ENCODE results near the gene ATP12A. TPM values are rescaled to one million over a fixed set of nuclear protein-coding genes. Genes with fewer than 3 reads are reported as not detected.

Gene ATP12A
- polyA plus RNA-seq, 2 of the 4 experiments (the other 2 are of a cell fraction) = not detected

DNA sequence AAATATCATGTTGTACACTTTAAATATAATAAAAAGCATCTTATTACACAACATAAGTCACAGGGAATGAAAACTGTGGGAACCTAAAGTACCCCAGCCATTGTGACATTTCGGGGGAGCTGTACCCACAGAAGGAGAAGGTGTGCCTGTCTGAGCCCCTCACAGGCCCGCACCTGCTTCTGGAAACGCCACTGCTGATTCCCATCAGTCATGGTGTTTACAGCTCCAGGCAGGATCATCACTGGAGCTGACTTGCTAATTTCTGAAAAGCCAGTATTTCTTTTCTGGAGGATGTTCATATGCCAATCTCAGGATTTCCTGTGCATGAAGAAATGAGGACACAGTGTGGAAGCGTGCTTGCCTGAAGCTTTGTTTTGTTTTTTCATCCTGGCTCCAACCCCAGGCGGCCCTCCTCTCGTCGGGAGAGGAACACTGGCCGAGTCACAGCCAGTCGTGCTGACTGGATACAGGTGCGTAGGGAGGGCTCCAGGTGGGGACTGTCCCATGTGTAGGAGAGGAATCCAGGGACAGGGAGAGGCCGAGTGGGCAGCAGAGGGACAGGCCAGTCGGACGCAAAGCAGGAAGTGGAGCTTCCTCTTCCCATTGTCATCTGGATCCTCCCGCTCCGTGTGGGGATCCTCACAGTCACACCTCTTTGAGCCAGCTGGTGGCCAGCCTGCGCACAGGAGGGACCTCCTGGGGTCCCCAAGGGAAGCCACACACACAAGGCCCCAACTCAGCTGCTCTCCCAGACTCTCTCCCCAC, 4.2 kb upstream of the ATP12A start:
- Histone ChIP-seq H3K4me3 (no peak overlapping the region), H3K9me3 (no peaks in the 10 kb centered on the region), H3K4me1 (0 out of 3 replicates have a peak, but pooled peaks cover 2% of the 10 kb centered on the region), H3K27ac (no peak overlapping the region), H3K4me2 (no peak overlapping the region)
- FAIRE-seq = no peak
- POLR2A ChIA-PET = no interaction called here
- CTCF ChIA-PET = interaction anchor here (0.6 to 1.7 kb wide), 2 partner anchors 9 to 22 kb away, joined by 3 to 5 read pairs; no protein-coding TSS in a partner anchor
- ATAC-seq = no peak
- TF ChIP-seq MAFK (IDR thresholded peaks at IDR 0.05; ENCODE audit: partially characterized antibody) (no peak), JUN (IDR thresholded peaks at IDR 0.05) (no peak), SREBF2 (IDR thresholded peaks at IDR 0.05) (no peak), JUNB (IDR thresholded peaks at IDR 0.05) (no peak), HOXB13 (CRISPR knock-in tag; IDR thresholded peaks at IDR 0.05; ENCODE audit: low read depth) (no peak), POLR2A (IDR thresholded peaks at IDR 0.05; ENCODE audit: low read length) (no peak), TP53 (CRISPR knock-in tag; IDR thresholded peaks at IDR 0.05) (no peak)
- TF ChIP-seq, protein P1, sequence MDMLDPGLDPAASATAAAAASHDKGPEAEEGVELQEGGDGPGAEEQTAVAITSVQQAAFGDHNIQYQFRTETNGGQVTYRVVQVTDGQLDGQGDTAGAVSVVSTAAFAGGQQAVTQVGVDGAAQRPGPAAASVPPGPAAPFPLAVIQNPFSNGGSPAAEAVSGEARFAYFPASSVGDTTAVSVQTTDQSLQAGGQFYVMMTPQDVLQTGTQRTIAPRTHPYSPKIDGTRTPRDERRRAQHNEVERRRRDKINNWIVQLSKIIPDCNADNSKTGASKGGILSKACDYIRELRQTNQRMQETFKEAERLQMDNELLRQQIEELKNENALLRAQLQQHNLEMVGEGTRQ (IDR thresholded peaks at IDR 0.05) = no peak
- TF ChIP-seq, protein P2, sequence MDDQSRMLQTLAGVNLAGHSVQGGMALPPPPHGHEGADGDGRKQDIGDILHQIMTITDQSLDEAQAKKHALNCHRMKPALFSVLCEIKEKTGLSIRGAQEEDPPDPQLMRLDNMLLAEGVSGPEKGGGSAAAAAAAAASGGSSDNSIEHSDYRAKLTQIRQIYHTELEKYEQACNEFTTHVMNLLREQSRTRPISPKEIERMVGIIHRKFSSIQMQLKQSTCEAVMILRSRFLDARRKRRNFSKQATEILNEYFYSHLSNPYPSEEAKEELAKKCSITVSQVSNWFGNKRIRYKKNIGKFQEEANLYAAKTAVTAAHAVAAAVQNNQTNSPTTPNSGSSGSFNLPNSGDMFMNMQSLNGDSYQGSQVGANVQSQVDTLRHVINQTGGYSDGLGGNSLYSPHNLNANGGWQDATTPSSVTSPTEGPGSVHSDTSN (IDR thresholded peaks at IDR 0.05) = no peak
- DNase-seq (ENCODE audit: low read depth in 1 of 2, low spot score in 1 of 2) = no peak
- WGBS (ENCODE audit: missing lambda C conversion rate) = 69% methylated on average over 12 of the region's 16 CpGs

DNA sequence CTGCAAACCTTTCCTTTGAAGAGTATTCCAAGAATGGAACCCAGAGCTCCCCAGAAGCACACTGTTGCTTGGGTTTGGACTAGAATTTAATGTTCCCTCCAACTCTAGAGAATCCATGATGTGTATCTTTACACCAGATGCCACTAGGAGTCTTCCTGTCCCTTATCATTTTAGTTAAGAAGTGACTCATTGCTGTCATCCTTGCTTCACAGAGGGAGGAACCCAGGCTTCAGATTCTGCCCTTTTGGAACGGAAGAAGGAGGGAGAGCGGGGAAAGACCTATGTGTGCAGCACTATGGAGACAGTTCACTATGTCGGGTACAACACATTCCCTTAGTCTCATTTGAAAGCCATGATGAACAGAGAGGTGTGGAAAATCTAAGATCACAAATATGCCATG, 2.1 kb upstream of the ATP12A start:
- no peaks in the 10 kb centered on the region for H3K4me1 ChIP-seq
- no peaks in the 10 kb centered on the region for H3K9me3 ChIP-seq
- no peak overlapping the region for H3K4me2 ChIP-seq
- ChIA-PET CTCF (interaction anchor here (0.6 to 0.8 kb wide), 2 partner anchors 16 kb away, joined by 3 to 4 read pairs; no protein-coding TSS in a partner anchor), POLR2A (no interaction called here)
- ATAC-seq (no peak), FAIRE-seq (no peak), DNase-seq (ENCODE audit: low read depth in 1 of 2, low spot score in 1 of 2) (no peak)
- no peak overlapping the region for H3K4me3 ChIP-seq
- TF ChIP-seq, protein P3, sequence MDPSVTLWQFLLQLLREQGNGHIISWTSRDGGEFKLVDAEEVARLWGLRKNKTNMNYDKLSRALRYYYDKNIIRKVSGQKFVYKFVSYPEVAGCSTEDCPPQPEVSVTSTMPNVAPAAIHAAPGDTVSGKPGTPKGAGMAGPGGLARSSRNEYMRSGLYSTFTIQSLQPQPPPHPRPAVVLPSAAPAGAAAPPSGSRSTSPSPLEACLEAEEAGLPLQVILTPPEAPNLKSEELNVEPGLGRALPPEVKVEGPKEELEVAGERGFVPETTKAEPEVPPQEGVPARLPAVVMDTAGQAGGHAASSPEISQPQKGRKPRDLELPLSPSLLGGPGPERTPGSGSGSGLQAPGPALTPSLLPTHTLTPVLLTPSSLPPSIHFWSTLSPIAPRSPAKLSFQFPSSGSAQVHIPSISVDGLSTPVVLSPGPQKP (IDR thresholded peaks at IDR 0.05; ENCODE audit: low read depth, low read length) = no peak
- TF ChIP-seq, protein P4, sequence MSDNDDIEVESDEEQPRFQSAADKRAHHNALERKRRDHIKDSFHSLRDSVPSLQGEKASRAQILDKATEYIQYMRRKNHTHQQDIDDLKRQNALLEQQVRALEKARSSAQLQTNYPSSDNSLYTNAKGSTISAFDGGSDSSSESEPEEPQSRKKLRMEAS (IDR thresholded peaks at IDR 0.05) = no peak
- TF ChIP-seq RCOR1 (IDR thresholded peaks at IDR 0.05; ENCODE audit: low read depth, low read length) (no peak), HOXB5 (CRISPR knock-in tag; IDR thresholded peaks at IDR 0.05) (no peak), JUNB (IDR thresholded peaks at IDR 0.05) (no peak), PHF8 (IDR thresholded peaks at IDR 0.05; ENCODE audit: borderline replicate concordance, low read depth) (no peak), NR3C1 (IDR thresholded peaks at IDR 0.05) (no peak), GATA3 (IDR thresholded peaks at IDR 0.05; ENCODE audit: borderline replicate concordance) (no peak), FOSB (CRISPR knock-in tag; IDR thresholded peaks at IDR 0.05) (no peak), KDM1A (IDR thresholded peaks at IDR 0.05; ENCODE audit: low read depth) (no peak), HDAC2 (IDR thresholded peaks at IDR 0.05) (no peak), ESRRA (IDR thresholded peaks at IDR 0.05; ENCODE audit: borderline replicate concordance, low read length) (no peak), NPAS2 (CRISPR knock-in tag; IDR thresholded peaks at IDR 0.05; ENCODE audit: borderline replicate concordance) (no peak)
- TF ChIP-seq, protein P5, sequence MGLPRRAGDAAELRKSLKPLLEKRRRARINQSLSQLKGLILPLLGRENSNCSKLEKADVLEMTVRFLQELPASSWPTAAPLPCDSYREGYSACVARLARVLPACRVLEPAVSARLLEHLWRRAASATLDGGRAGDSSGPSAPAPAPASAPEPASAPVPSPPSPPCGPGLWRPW (IDR thresholded peaks at IDR 0.05) = no peak
- H3K27ac ChIP-seq = no peak overlapping the region
- WGBS (ENCODE audit: missing lambda C conversion rate) = 21% methylated on average over 3 of the region's 3 CpGs
